ENCODE measurements around the gene GPR34.
"Not testable (repeated sequence)": the region's sequence is repeated elsewhere in the genome, so short reads cannot be mapped to it uniquely, and the experiment has no call there.

Gene GPR34

DNA sequence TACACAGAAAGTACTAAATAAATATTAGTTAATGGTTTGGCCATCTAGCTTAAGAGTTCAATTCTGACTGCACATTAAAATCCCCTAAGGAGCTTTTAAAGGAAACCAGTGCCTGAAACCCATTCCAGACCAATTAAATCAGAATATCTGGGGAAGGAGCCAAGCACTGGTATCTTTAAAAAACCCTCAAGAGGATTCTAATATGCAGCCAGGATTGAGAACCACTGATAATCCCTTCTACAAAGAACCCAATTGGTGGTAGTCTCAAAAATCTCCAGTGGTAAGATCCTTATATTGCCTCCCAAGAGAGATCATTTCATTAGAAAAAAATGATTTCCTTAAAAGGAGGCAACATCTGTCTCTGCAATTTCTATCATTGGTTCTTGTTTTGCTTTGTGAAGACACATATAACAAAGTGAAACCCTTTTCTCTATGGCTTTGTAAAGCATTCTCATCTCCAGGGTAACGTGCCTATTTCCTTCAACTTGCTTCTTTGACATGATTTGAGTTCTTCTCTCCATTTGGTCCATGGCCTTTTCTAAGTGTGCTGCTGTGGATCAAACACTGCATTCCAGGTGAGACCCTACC, 3.5 kb downstream of the GPR34 start:
- in situ Hi-C loops (cut with MboI; ENCODE audit: low sequenced_read_pairs), result no loop called here

DNA sequence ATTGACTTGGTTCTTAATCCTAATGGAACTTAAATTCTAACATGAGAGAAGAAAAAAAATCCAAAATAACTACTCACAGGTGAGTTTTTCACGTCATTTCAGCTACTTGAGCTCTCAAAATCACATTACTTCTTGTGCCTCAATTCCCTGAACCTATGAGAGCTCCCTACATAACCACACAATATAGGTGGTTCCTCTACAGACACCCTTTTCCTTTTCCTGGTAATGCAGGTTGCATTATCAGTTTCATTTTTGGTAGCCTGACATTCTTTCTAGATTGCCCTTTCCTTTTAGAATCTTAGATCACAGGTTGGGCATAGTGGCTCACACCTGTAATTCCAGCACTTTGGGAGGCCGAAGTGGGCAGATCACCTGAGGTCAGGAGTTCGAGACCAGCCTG, 4.3 kb downstream of the GPR34 start:
- in situ Hi-C loops (cut with MboI; ENCODE audit: low sequenced_read_pairs), result no loop called here

DNA sequence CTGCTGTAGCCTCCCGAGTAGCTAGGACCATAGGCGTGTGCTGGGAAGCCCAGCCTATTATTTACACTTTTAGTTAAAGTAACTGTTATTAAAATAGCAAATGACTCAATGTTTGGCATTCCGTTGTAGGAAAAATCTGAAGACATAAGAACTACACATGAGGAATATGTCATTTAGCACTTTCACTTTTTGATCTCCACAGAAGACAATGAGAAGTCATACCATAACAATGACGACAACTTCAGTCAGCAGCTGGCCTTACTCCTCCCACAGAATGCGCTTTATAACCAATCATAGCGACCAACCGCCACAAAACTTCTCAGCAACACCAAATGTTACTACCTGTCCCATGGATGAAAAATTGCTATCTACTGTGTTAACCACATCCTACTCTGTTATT, 6.7 kb downstream of the GPR34 start:
- in situ Hi-C loops (cut with MboI; ENCODE audit: low sequenced_read_pairs), result no loop called here

DNA sequence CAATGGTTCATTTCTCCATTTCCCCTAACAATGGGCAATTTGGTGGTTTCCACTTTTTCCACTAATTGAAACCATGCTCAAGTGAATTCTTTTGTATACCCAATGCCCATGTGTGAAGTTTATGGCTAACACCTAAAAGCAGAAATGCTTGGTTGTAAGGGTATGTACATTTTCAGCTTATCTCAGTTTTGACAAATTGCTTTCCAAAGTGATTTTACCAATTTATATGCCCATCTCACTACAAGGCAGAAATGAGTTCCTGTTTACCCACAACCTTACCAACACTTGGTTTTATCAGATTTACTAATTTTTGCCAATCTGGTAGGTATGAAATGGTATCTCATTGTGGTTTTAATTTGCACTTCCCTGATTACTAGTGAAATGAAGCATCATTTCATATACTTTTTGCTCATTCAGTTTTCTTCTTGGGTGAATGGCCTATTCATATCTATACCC, 14.8 kb downstream of the GPR34 start:
- in situ Hi-C loops (cut with MboI; ENCODE audit: low sequenced_read_pairs), result no loop called here

DNA sequence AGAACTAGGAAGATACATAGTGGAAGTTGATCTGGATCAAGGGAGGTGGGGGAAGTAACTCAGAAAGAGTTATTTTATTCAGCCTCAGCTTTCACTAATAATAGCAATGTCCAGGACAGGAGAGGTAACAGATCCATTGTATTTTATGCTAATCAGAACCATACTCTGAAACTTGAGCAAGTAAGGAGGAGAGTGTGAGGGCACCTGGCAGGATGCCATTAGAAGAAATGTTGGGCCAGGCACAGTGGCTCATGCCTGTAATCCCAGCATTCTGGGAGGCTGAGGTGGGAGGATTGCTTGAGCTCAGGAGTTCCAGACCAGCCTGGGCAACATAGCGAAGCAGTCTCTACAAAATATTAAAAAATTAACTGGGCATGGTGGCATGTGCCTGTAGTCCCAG, 16.3 kb downstream of the GPR34 start:
- in situ Hi-C loops (cut with MboI; ENCODE audit: low sequenced_read_pairs), result no loop called here

DNA sequence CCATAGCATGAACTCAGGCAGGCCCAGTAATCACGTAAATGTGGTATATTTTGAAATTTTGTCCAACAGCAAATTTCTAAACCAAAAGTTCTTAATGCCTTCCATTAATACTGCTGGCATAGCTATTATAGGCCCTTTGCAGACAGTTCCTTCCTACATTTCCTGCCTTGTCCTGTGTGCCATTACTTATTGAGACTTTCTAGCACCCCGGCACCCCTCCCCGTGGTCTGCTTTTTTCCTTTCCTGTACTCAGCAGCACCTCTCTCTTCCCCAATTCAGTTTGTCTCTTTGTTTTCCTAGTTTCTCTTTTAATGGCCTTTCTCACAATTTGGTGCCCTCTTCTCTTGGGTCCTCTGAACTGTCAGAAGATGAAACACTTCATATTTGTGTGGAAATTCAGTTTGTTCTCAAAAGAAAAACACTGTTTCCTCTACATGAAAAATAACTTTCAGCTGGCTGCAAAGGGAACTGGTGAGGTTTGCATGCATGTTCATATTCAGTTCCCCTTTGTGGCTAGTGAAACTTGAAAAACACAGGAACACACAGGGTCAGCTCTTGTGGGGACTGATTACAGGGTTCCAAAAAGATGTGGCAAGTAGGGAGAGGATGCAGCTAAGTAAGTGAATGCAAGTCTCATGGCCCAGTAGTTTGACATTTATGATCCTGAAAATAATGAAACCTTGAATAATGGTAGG, 17.1 kb downstream of the GPR34 start:
- in situ Hi-C loops (cut with MboI; ENCODE audit: low sequenced_read_pairs), result no loop called here

DNA sequence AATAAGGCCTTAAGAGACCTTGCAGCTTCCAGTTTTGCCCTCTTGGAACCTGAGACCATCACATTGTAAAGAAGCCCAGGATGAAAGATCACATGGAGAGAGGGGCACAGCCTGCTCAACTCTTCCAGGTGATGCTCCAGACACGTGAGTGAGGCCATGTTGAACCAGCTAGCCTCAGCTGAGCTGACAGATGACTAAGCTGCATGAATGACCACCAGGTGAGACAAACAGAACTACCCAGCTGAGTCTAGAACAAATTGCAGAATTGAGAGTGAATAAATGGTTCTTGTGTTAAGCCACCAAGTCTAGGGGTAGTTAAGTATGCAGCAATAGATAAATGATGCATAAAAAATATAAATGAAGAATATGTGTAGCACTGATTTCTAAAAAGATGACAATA, 18.4 kb downstream of the GPR34 start:
- in situ Hi-C loops (cut with MboI; ENCODE audit: low sequenced_read_pairs), result no loop called here

DNA sequence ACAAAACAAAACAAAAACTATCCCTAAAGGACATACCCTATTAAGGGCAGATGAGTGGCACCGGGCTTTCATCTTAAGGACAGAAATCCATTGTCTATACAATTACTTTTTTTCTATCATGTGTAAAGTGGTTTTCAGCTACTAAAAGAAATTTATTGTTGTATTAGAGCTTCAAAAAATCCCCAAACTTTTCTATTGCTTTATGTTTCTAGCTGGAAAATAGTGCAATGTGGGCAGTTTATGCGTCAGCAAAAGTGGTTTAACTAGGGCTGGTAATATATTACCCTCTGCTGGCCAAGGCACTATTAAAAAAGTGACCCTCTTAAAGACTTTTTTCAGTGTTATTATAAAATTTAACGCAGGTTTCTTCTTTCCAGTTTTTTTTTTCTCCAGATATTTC, 19.7 kb downstream of the GPR34 start:
- in situ Hi-C loops (cut with MboI; ENCODE audit: low sequenced_read_pairs), result no loop called here

DNA sequence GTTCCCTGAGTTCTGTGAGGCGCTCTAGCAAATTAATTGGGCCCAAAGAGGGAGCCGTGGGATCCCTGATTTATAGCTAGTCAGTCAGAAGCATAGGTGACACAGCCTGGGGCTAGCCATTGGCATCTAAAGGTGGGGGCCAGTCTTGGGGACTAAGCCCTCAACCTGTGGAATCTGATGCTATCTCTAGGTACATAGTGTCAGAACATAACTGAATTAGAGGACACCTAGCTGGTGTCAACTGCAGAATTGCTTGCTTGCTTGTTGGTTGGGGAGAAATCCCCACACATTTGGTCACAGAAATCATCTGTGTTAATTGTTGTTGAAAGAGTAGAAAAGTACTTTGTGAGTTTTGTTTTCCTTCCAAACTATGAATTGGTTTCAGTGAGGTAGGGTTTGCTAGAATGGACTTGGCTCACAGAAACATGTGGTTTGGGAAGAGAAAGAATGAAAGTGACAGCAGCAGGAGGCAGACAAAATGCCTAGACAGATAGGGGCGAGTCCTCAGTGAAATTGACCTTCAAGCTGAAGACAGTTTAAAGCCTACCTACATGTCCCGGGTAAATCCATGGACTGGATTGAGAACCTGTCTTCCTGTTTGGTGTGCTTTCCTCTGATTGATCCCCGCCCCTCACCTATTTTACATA, 22.4 kb downstream of the GPR34 start:
- in situ Hi-C loops (cut with MboI; ENCODE audit: low sequenced_read_pairs), result no loop called here

DNA sequence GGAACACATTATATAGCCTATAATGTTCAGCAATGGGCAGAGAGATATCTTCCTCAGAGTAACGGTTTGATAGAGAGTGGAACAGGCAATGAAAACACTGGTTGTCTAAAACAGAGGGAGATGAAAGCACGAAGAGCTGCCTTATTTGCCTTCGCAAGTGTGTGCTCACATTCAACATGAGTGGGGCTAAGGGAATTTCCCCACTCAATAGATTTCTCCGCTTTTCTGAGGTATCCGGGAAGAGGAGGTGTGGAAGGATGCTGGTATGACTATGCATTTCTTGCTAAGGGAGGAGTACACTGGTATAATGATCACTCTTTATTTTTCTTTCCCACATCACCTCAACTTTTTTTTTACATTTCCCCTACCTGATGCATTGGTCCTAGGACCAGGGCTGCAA, 27.4 kb downstream of the GPR34 start:
- in situ Hi-C loops (cut with MboI; ENCODE audit: low sequenced_read_pairs), result no loop called here

DNA sequence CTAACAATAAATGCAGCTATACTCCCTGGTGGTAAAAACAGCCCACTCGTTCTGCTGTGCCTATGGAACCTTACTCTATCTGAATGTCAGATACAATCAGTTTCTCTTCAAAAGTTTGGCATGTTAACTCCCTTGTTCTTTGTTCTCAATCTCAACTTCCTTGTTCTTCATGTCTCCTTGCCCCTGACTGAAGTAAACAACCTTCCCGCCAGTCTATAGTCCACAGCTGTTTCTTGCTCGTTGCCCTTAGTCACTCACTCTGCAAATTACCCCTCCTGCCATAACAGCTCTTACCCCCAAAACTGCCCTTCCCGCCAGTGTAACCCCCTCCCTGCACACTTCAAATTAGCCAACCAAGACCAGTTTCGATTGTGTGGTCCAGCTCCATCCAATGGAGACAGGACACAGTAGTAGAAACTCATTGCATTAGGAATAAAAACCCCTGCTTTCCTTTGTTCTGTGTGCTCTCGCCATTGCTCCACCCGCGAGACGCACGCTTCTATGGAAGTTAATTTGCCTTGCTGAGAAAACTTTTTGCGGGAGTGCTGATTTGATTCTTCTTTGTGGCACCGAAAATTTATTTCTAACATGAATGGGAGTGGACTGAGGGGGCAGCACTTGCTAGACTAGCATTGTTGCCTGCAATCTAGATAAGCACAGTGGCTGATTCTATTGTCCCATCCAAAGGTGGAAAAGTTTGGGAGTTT, 28.1 kb downstream of the GPR34 start:
- in situ Hi-C loops (cut with MboI; ENCODE audit: low sequenced_read_pairs), result no loop called here

DNA sequence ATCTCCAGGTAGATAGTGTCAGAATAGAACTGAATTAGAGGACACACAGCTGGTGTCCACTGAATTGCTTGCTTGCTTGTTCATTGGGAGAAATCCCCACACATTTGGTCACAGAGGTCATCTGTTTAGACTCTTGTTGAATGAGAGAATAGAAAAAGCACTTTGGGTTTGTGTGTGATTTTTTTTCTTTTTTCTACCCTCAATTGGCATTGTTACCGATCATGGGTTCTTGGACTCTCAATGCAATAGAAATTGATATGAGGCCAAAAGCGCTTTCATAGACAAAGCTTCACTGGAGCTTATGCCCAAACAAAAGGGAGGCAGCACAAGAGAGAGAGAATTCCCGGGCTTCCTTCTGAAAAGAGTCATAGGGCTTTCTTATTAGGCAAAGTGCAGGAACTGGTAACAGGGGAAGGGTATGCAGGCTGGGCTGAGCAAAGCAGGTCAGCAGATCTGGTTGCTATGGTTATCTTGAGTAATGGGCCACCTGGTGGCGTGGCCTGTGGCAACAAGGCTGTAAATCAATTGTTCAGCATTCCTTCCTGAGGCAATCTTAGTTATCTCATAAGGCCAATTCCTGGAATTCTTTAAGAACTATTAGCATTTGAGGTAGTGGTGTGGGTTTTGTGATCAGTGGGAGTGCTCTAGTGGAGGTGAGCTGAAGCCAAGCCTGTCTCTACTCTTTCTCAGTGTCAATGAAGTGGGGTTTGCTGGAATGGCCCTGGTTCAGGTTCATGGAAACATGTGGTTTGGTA, 29.9 kb downstream of the GPR34 start:
- in situ Hi-C loops (cut with MboI; ENCODE audit: low sequenced_read_pairs), result no loop called here

DNA sequence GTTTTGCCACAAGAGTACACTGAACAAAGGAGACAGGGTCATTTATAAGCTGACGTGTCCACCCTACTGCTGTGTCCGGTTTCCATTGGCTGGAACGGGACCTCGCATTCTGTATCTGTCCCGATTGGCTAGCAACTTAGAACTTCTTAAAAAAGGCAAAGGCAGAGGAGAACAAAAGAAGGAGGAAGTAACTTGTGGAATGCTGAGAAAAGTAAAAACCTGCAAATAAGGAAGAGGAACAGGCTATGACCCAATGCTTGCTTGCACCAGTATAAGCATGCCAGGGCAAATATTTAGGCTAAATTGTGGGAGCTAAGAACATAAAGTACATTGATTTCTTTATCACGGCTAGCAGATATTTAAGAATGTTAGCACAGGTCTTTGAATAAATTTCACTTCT, 30.8 kb downstream of the GPR34 start:
- in situ Hi-C loops (cut with MboI; ENCODE audit: low sequenced_read_pairs), result not testable (repeated sequence)

DNA sequence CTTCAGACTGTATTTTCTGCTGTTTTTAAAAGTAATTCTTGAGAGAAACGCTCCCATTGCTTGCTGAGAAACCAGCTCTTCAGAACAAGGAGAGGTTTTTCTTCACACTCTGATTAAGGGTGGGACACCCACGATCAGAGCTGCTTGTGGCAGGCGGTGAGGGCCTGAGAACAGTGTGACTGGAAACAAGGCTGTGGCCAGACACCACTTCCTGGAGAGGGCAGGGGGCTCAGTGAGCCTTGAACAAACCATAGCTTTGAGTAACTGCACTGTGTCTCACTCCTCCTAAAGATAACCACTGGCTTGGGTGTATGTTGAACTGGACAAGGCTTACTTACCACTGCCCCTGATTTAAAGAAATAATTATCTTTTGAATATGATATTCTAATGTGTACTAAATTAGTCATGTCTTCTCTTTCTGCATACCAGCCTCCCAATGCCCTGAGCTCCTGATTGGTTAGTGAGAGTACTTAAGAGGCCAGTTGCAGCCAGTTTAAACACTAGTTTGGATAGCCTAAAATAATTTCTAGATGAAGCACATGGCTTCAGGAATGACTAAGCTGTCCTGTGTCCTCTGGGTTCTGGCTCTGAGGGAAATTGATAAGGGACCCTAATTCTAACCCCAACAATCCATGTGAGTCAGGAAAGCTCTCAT, 31.5 kb downstream of the GPR34 start:
- in situ Hi-C loops (cut with MboI; ENCODE audit: low sequenced_read_pairs), result no loop called here

DNA sequence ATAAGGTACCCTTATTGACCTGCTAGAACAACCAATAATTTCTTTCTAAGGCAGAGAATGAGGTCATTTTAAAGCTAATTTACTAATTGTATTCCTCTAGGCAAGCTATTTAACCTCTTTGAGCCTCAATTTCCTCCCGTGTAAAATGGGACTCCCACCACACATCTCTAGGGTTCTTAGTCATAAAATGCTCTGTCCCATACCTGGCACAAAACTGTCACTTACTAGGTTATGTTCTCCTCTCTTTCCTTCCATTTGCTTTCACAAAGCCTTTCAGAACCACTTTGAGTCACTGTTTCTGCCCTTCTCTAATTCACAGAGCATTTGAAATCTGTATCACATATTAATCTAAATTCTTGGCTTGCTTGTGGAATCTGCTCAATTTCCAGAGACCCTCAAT, 32.8 kb downstream of the GPR34 start:
- in situ Hi-C loops (cut with MboI; ENCODE audit: low sequenced_read_pairs), result no loop called here

DNA sequence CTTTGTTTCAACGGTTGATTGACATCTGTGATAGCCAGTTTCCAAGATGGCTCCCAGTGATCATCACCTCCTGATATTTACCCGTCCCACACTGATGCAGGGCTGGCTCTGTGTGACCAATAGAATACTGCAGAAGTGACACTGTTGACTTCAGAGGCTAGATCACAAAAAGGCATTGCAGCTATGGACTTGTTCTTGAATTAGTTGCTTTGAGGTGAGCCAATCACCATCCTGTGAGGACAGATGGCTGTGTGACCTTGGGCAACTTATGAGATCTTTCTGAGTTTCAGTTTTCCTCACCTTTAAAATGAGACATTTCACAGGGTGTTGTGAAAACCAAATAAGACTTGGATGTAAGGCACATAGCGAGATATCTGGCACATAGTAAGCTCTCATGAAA, 33.4 kb downstream of the GPR34 start:
- in situ Hi-C loops (cut with MboI; ENCODE audit: low sequenced_read_pairs), result no loop called here

DNA sequence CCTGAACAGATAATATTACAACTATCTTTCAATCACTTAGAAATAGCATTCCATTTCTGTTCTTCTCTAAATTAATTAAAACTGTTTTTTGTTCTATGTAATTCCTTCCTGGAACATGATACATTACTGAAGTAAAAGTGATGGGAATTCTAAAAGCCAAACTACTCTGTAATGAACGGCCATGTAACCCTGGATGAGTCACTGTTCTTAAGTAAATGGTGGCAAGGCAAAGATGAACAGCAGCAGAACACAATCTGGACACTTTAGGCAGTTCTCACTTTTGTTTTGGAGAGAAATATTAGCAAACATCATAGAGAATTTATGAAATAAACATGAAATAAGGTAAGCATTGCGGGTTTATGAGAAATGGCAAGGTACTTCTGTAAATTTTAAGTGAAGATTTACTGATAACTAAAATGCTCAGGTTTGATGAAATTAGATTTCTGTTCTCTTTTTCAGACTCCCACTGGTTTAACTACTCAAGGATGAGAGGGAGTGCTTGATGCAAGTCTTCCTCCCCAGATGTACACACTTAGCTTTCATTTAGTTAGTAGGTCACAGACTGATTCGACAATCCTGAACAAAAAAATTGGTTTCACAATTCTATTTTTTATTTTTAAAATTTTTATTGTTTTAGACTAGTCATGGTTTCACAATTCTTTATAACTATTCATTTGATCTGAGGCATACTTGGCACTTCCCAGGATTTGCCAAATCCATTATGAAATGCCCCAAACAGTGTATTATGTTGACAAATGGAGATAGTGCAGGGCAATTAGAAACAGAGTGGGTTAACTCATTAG, 34.2 kb downstream of the GPR34 start:
- in situ Hi-C loops (cut with MboI; ENCODE audit: low sequenced_read_pairs), result no loop called here

DNA sequence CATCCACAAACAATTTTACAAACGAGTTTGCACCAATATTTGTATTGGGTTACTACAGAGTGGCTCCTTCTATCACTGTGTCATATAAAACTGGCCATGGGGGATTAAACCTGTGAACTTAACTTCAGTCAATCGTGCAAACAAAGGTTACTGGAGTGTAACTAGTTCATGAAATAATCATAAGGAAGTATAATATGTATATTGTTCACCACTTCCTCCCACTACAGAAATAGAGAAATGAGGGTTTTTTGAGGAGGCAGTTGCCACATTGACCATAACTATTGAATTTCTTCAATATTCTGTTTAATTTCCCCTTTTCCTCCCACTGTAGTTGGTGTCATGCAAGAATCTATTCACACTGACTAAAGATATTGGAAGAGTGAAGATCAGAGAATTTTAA, 35.1 kb downstream of the GPR34 start, which contains the start of gene GPR82:
Gene GPR82 (plus strand): TSS at position 356 of the 400 bp plus-strand sequence. CDS start 2,846 bp downstream, outside the sequence.
- in situ Hi-C loops (cut with MboI; ENCODE audit: low sequenced_read_pairs), result no loop called here

DNA sequence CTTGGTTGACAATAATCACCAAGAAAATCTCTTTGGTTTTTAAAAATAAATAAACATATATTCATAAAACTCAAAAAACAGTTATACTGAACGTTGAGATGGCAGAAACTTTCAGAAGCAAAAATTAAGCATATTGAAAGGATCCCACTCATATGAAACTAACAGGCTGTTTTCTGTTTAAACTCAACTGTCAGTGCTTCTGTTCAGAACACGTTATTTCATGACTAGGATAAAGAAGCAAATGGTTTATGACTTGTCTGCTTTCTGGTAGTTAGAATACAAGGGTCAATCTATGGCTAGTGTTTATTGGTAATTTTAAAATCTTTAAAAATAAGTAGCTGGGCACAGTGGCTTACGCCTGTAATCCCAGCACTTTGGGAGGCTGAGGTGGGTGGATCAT, 39.4 kb downstream of the GPR34 start:
- in situ Hi-C loops (cut with MboI; ENCODE audit: low sequenced_read_pairs), result no loop called here

DNA sequence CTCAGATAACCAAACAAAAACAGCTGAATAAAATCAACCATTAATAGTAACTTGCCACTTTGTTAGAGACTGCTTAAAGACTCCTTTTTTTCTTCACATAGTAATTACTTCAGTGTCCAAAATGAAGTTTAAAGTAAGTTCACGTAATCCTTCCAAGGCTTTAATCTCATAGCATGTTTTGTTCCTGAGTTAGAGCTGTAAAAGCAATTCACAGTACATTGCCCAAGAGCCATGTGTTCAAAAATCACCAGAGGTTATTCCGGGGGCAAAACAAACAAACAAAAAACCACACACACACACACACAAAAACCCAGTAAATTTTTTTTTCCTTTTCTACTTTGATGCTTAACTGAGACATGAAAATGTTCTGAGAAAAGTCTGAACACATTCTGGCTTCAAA, 41.3 kb downstream of the GPR34 start:
- in situ Hi-C loops (cut with MboI; ENCODE audit: low sequenced_read_pairs), result no loop called here

Measured in HL-60/S4 treated with retinoic acid at 250 ng/mL for 4 days and 3 days (cell line).